ENCODE results near the gene ITM2A. TPM values are rescaled to one million over a fixed set of nuclear protein-coding genes. Genes with fewer than 3 reads are reported as not detected.

Gene ITM2A
- total and polyA plus RNA-seq, 7 donors = 18.0 to 63.4 (median 20.8) TPM

GRCh38 chrX:79412166-79412565 lies 45.0 kb upstream of the ITM2A start:
- Histone ChIP-seq H3K4me3 (no peak overlapping the region), H3K9me3 (no peaks in the 10 kb centered on the region), H3K36me3 (ENCODE audit: insufficient read depth in 1 of 2, low read depth in 1 of 2) (no peaks in the 10 kb centered on the region), H3K4me1 (no peaks in the 10 kb centered on the region), H3K27me3 (ENCODE audit: insufficient read depth in 3 of 3, low read length in 2 of 3) (no peaks in the 10 kb centered on the region), H3K27ac (no peak overlapping the region)
- intact Hi-C loops (cut with DNase I) = no loop called here
- TF ChIP-seq, protein P1, sequence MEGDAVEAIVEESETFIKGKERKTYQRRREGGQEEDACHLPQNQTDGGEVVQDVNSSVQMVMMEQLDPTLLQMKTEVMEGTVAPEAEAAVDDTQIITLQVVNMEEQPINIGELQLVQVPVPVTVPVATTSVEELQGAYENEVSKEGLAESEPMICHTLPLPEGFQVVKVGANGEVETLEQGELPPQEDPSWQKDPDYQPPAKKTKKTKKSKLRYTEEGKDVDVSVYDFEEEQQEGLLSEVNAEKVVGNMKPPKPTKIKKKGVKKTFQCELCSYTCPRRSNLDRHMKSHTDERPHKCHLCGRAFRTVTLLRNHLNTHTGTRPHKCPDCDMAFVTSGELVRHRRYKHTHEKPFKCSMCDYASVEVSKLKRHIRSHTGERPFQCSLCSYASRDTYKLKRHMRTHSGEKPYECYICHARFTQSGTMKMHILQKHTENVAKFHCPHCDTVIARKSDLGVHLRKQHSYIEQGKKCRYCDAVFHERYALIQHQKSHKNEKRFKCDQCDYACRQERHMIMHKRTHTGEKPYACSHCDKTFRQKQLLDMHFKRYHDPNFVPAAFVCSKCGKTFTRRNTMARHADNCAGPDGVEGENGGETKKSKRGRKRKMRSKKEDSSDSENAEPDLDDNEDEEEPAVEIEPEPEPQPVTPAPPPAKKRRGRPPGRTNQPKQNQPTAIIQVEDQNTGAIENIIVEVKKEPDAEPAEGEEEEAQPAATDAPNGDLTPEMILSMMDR (IDR thresholded peaks at IDR 0.05) = no peak
- ATAC-seq (no peak), DNase-seq (no peak)
- 17 to 29% (median 27%) methylated on average over 3 of the region's 3 CpGs for WGBS, 3 donors

- DNase-seq = no peak
- Histone ChIP-seq H3K36me3 (ENCODE audit: insufficient read depth in 1 of 2, low read depth in 1 of 2) (no peaks in the 10 kb centered on the region), H3K4me3 (no peak overlapping the region), H3K27me3 (ENCODE audit: insufficient read depth in 3 of 3, low read length in 2 of 3) (peaks cover 0 to 16% (median 0%) of the 10 kb centered on the region in 3 donors), H3K27ac (no peak overlapping the region), H3K9me3 (no peaks in the 10 kb centered on the region), H3K4me1 (no peaks in the 10 kb centered on the region)
- intact Hi-C loops (cut with DNase I) = no loop called here
- no peak for ATAC-seq
- TF ChIP-seq, protein P1 (IDR thresholded peaks at IDR 0.05) = no peak
These were observed 42.5 kb upstream of the ITM2A start for GRCh38 chrX:79409657-79410056.

DNA sequence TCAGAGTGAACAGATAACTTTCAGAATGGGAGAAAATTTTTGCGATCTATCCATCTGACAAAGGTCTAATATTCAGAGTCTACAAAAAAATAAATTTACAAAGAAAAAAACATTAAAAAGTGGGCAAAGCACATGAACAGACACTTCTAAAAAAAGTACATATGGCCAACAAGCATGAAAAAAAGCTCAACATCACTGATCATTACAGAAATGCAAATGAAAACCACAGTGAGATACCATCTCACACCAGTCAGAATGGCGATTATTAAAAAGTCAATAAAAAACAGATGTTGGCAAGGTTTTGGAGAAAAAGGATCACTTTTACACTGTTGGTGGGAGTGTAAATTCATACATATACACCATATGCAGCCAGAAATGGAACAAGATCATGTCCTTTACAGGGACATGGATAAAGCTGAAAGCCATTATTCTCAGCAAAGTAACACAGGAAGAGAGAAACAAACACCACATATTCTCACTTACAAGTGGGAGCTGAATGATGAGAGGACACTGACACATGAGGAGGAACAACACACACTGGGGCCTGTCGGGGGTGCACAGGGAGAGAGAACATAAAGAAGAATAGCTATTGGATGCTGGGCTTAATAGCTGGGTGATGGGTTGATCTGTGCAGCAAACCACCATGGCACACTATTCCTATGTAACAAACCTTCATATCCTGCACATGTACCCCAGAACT lies 41.6 kb upstream of the ITM2A start:
- intact Hi-C loops (cut with DNase I) = no loop called here
- Histone ChIP-seq H3K9me3 (no peaks in the 10 kb centered on the region), H3K36me3 (ENCODE audit: insufficient read depth in 1 of 2, low read depth in 1 of 2) (no peaks in the 10 kb centered on the region), H3K27me3 (ENCODE audit: insufficient read depth in 3 of 3, low read length in 2 of 3) (peaks cover 0 to 16% (median 0%) of the 10 kb centered on the region in 3 donors), H3K27ac (no peak overlapping the region), H3K4me1 (no peaks in the 10 kb centered on the region), H3K4me3 (no peak overlapping the region)
- ATAC-seq (no peak), DNase-seq (no peak)
- TF ChIP-seq, protein P1 (IDR thresholded peaks at IDR 0.05) = no peak
- WGBS, 3 donors = 80 to 88% (median 87%) methylated on average over 3 of the region's 3 CpGs

- 65 to 82% (median 82%) methylated on average over 4 of the region's 4 CpGs for WGBS, 3 donors
- peaks cover 0 to 8% (median 0%) of the 10 kb centered on the region in 3 donors for H3K27me3 ChIP-seq (ENCODE audit: insufficient read depth in 3 of 3, low read length in 2 of 3)
These were observed 33.5 kb upstream of the ITM2A start for GRCh38 chrX:79400623-79401022.

More at GRCh38 chrX:79400623-79401022, 33.5 kb upstream of the ITM2A start:
- Histone ChIP-seq H3K9me3 (no peaks in the 10 kb centered on the region), H3K4me1 (no peaks in the 10 kb centered on the region), H3K4me3 (no peak overlapping the region), H3K27ac (no peak overlapping the region), H3K36me3 (ENCODE audit: insufficient read depth in 1 of 2, low read depth in 1 of 2) (no peaks in the 10 kb centered on the region)
- no peak for ATAC-seq
- no peak for DNase-seq
- intact Hi-C loops (cut with DNase I) = no loop called here
- TF ChIP-seq, protein P1 (IDR thresholded peaks at IDR 0.05) = no peak

All from psoas muscle (tissue), 8 donors.